GM18507 (cell line): Measurements from ENCODE around the gene PPP6R2.

Source experiments
- DNase-seq: peaks from one replicate; pipeline ENCODE4 v3.0.0; 2011; ENCODE audit warnings: low read depth; ENCODE audit not compliant: insufficient read length; ENCODE audit errors: extremely low spot score
- FAIRE-seq: peaks from 2 replicates; lab custom pipeline; 2011; peaks lifted over from hg19 to GRCh38; lab: Jason Lieb, UNC

The PPP6R2 gene

GRCh38 chr22:50305393-50305922 is 37.7 kb upstream of the PPP6R2 start:
- no peak for DNase-seq
- no peak for FAIRE-seq

DNA sequence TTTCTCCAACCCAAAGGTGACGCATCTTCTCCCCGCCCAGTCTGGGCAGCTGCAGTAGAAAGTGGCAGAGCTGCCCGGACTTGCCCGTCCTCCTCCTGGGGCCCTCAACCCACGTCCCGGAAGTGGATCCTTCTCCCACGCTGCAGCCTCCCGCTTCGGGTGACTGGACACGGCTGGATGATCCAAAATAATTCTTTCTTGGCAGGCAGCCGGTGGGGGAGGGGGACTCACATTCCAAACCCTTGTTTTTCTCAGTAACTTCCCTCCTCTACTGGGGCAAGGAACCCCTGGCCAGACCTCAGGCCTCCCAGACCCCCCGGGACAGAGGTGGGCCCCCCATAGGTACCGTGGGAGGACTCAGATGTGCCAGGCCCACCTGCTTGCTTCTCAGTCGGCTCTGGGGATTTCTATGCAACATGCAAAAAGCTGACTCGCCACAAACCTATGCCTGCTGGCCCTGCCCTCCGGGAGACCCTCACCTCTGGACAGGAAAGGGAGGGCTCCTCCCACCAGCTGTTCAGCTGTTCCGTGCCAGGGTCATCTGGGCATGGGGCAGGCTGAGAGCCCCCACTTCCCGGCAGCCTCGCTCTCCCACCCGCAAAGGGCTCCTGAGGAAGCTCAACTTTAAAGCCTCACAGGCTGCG is 37.1 kb upstream of the PPP6R2 start:
- peak; percentile 78 for FAIRE-seq
- no peak for DNase-seq

DNA sequence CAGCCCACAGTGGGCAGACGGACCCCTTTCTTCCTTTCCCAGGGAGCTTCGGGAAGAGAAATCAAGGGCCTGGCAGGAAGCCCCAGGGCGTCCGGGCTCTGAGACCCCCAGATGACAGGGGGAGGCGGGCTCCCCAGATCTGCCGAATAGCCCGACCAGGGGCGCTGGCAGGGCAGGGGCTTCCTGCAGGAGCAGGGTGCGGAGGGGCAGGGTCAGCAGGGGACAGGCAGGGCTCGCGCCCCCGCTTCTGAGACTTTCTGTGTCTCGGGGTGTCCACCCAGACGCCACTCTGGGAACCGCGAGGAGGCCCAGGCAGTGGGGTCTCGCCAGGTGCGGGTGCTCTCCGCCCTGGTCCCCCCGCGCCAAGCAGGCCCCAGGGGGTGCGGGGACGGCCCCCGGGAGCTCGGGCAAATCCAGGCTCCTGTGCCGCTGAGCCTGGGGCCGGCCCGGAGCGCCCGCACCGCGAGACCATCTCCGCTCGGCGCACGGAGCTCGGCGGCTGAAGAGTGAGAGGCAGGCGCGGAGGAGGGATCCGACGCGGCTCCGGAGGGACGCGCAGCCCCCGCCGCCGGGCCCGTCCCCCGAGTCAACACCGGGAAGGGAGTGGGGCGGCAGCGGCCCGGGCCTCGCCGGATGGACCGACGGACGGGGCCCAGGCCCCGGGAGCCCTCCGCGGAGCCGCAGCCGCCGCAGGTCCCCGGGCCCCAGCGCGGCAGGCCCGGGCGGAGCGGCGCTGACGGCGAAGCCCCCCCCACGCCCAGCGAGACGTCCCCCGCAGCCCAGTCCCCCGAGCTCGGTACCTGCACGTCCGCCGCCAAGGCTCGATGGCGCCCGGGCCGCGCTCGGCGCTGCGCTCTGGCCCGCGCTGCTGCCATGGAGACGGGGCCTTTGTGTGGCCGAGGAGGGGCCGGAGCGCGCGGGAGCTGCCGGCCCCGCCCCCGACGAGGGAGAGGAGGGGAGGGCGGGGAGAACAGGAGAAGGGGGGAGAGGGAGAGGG is 36.1 kb upstream of the PPP6R2 start, which contains the start of gene PLXNB2:
Gene PLXNB2 (minus strand): TSS at position 894 of the 997 bp plus-strand sequence. CDS start 17,062 bp downstream, outside the sequence.
- DNase-seq (peak; percentile 73), FAIRE-seq (peak; percentile 84)

GRCh38 chr22:50307890-50308596 is 35.1 kb upstream of the PPP6R2 start:
- FAIRE-seq: no peak
- DNase-seq: no peak

GRCh38 chr22:50308597-50308935 is 34.6 kb upstream of the PPP6R2 start:
- FAIRE-seq: no peak

GRCh38 chr22:50308986-50309600 is 34.0 kb upstream of the PPP6R2 start:
- DNase-seq (no peak), FAIRE-seq (no peak)

More at GRCh38 chr22:50308597-50308935, 34.6 kb upstream of the PPP6R2 start:
- DNase-seq: no peak

DNA sequence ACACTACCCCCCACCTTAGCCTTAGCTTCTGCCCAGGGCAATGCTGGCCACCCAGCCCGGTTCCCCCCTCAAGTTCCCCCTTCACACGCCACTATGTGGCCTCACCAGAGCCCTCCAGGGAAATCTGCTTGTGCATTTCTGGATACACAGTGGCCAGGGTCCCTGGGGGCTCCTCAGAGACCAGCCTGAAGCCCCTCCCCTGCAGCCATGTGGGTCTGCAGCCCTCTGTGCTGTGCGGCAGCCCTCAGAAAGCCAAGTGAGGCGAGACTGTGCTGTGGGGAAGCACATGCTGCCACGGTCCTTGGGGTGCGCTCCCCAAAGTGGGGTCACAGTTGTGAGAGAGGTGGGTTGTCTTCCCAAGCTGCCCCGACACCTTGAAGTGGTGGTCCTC is 33.5 kb upstream of the PPP6R2 start:
- FAIRE-seq (no peak), DNase-seq (no peak)

DNA sequence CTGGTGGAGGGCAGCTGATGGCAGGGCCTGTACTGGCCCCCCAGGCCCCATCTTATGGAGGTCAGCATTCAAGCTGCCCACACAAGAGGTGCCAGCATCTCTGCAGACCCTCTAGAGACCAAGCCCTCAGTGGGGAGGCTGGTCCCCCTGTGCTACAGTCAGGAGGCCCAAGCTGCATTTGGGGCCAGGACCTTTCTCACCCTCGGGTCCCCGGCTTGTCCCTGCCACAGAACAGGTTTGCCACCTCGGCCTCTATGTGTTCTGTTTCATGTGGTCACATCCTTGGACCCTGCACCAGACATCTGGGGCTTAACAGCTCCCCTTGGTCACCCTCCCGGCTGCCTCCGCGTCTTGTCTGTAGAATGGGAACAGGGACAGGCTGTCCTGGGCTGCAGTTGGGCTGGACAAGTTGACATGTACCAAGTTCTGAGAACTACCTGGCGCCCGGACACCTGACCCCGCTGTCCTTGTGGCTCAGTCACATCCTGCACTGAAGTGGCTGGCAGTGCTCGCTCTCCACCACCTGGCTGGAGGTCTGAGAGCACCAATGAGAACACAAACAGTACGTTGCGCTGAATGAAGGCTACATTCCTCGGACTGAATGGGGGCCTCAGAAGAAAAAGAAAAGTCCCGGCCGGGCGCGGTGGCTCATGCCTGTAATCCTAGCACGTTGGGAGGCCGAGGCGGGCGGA is 33.0 kb upstream of the PPP6R2 start:
- no peak for DNase-seq
- no peak for FAIRE-seq

GRCh38 chr22:50310949-50311444 is 32.1 kb upstream of the PPP6R2 start:
- FAIRE-seq (no peak), DNase-seq (no peak)

DNA sequence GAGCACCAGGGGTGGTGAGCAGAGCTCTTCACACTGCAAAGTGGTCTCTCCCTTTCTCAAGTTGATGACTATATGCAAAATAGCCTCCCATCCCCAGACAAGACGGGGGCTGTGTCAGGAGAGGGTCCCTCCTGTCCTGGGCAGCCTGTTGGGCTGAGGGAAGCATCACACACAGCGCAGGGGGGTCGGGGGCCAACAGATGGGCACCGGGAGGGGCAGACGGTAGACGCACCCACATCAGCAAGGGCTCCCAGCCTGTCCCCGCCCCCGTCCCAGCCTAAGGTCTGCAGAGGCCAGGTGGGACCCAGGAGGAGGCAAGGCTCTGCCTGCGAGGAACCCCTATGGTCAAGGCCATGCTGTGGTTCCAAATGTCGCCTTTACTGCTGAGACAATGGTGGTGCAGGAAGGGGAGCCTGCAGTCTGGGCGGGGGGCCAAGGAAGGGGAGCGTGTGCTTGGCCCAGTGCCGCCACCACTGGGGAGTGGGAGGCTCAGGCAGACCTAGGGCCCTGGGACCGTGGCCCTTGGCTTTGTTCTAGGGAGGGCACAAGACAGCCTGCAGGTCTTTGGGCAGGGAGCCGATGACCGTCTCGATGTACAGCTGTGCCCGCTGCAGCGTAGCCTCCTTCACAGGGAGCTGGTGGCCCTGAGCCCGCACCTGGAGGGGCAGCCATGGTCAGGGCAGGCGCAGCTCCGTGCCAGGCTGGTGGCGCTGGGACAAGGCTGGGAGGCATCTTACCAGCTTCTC is 31.3 kb upstream of the PPP6R2 start:
- FAIRE-seq (no peak), DNase-seq (no peak)

GRCh38 chr22:50312371-50312770 is 30.8 kb upstream of the PPP6R2 start:
- FAIRE-seq: no peak
- no peak for DNase-seq

DNA sequence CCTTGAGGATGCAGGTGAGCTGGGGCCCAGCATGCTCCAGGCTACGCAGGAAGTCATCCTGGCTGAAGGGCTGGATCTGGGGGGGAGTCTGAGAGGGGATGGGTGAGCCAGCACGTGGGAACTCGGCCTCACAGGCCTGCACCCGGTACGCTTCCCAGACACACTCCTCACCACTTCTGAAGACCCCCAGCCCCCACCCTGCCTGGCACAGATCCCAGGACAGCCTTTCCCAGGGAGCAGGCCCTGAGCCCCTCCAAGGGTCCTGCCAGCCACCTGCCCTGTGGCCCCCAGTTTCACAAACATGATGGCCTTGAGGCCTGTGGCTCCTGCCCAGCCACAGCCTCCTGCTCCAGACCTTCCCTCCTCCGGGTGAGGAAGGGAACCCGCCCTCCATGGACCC is 30.1 kb upstream of the PPP6R2 start:
- DNase-seq: no peak
- no peak for FAIRE-seq

DNA sequence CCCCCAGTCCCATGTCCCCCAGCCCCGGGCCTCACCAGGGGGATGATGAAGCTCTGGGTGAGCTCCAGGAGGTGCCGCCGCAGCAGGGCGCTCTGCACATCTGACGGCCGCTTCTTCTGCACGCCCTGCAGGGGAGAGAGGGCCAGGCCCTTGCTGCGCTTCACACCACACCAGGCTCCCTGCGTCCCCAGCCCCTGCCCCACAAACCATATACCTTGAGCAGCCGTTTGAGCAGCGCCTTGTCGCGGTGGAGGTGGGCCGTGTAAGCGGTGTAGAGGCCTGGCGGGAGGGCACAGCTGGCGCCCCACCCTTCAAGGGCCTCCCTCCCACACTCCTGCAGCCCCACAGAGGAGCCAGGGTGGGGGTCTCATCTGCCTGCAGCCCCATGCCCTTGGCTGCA is 29.5 kb upstream of the PPP6R2 start:
- no peak for FAIRE-seq

DNA sequence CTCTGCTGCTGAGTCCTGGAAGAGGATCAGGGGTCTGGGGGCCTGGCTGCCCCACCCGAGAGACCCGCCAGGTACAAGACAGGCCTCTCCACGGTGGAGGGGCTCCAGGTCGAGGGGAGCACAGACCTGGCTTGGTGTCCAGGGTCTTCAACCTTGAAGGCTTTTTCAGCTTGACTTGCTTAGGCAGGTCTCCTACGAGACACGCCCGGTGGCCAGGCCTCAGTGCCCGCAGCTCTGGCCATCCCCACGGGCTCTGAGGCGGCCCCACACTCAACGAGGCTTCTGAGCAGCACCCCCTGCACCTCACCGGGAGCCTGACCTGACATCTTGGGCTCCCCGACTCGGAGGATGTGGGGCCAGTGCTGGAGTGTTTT is 29.1 kb upstream of the PPP6R2 start:
- no peak for DNase-seq
- no peak for FAIRE-seq

More for the DNA sequence above, 29.5 kb upstream of the PPP6R2 start:
- DNase-seq: no peak

DNA sequence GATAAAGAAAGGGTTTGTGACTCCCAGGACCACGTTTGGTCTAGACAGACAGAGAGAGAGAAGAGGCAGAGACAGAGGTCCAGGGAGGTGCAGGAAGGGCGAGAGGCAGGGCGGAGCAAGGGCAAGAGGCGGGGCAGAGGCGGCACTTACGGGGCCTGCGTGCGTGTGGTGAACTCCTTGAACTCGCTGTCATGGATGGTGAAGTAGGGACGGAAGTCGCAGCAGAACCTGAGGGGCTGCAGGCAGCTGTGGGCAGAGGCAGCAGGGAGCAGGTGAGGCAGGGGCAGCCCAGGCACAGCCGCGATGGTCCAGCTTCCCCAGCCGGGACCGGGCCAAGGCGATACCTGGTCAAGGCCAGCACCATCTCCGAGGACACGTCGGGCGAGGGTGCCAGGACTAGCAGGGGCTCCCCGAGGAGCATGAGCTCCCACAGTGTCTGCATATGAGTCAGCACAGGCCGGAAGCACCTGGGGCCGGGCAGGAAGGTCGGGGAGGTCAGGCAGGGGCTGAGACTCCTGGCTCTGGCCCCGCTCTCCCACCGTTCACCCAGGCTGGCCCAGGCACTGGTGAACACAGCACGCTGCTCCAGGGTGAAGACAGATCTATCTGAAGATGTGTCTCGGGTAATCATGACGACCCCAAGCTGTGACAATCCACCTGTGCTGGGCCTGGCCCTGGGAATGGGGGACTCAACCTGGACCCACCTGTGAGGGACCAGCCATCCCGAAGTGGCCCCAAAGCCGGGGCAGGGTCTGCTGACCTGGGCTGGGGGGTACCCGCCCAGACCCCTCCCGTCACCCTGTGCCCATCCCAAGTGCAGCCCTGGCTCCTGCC is 28.5 kb upstream of the PPP6R2 start:
- peak; percentile 71 for DNase-seq
- FAIRE-seq: peak; percentile 99

- no peak for DNase-seq
- FAIRE-seq: no peak
Observed at GRCh38 chr22:50315289-50316113, 27.6 kb upstream of the PPP6R2 start.
